8988T (cell line): ENCODE measurements around the gene SMYD3.

ENCODE experiments used
- DNase-seq: peaks from one replicate; pipeline ENCODE4 v3.0.0; 2011

Gene SMYD3

DNA sequence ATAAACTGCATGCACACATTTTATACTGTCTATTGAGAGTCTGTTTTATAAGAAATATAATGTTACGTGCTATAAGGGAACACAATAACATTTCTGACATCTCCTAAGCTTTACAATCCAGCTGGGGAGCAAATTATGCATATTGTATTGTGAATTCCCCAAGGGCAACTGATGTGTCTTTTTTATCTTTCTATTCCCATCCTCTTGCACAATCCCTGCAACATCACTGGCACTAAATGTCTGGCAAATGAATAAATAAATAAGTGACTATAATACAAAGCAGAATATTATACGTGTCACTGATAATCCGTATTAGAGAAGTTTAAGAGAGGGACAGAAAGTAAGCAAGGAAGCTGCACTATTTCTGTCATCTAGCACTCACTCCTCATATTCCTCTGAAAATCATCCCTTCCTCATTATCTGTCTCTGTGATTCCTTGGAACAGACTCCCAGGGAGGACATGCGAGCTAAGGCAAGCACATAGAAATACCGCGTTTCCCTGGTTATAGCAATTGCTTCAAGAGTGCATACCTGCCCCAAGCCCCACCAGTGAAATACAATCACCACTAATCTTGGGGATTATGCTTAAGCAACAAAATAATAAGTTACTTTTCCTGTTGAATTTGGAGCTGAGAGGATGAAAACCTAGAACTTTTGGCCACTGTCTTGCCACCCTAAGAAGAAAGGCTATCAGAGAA, 205.4 kb downstream of the SMYD3 start:
- DNase-seq, result no peak

GRCh38 chr1:246300626-246301549, 206.2 kb downstream of the SMYD3 start:
- no peak for DNase-seq

DNA sequence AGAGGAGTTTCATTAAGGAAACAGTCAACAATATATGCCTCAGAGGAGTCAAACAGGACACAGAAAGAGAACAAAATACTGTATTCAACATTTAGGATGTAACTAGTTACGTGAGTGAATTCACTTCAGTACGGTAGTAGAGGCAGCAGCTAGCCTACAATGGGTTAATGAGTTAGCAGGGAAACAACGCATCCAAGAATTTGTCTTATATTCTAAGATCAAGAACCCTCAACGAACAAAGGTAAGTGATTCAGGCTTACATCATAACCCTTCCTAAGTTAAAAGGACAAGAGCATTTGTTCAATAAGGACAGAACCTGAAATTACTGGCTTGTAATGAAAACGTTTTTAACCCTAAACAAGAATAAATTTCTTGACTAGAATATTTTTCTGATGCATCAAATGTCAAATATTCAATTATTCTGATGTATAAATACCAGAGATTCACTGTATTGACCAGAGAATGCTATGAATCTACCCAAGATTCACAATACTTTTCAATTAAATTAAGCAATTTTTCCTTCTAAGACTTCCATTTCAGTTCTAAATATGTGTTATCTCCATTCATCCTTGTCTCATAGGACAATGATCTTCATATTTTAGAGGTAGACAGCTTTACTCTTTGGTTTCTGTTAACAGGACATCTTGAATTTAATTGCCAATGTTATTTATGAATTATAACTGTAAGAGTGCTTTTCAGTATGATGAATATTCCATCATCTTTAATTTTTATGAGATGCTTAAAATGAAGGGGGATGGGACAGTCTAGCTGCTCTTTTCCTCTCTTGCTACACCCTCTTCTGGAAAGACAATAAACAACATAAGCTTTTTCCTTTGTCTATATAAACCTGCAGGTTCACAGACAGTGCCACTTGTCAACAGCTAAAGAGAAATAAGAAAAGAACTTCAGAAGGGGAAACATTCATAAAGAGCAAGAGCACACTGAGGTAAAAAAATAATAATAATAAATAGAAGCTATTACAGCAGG, 209.5 kb downstream of the SMYD3 start:
- DNase-seq, result no peak

DNA sequence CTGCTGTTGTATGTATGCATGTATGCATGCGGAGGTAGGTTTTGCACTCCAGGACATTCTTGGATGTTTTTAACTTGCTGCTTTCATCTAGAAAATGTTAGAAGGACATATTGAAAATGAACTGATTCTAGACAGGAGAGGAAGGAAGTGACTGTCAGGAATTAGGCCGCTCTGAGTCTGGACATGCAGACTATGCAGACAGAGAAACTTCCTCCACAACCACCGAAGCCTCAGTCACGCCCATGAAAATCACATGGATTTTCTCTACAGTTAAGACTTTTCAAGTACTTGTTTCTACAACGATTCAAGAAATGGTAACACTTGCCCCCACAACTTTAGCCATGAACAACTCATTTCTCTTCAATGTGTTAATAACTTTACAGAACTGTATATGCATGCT, 211.1 kb downstream of the SMYD3 start:
- no peak for DNase-seq

GRCh38 chr1:246295340-246295739, 211.7 kb downstream of the SMYD3 start:
- no peak for DNase-seq

- DNase-seq, result no peak
Measured at GRCh38 chr1:246294263-246294662, 212.8 kb downstream of the SMYD3 start.

- no peak for DNase-seq
Measured at GRCh38 chr1:246293366-246294121, 213.5 kb downstream of the SMYD3 start.

DNA sequence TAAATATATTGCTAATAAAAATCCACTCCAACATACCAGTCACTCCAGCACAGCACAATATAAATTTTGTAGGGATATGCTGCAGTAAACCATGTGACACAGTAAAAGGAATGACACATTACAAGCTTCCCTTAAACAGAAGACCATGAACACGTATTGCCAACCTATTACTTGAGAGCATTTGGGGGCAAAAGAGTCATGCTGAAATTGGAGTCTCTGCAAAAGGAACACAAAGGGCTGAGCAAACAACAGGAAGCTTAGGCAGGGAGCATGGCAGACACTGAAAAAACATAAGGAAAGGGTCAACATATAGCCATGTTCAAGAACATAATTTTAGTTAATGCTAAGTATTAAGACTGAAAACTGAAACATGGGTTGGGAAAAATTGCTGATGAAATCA, 214.5 kb downstream of the SMYD3 start:
- DNase-seq, result no peak

DNA sequence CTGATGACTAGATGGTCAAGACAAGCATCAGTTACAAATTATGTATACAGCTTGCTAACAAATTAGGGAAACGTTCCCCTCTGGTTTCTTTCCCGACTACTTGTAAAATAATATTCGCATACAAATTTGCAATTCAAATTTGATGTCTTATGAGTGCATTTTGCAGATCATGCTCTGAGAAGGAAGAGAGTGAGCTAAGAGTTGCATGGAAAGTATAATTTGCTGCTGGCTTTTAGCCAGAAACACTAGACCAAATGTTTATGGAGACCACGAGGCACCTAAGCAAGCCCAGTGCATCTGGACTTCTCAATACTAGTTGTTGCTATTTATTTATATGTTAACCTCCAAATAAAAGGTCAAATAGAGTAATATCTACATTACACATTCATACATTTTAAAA, 216.0 kb downstream of the SMYD3 start:
- DNase-seq, result no peak

- no peak for DNase-seq
Measured at GRCh38 chr1:246283771-246284410, 223.2 kb downstream of the SMYD3 start.

DNA sequence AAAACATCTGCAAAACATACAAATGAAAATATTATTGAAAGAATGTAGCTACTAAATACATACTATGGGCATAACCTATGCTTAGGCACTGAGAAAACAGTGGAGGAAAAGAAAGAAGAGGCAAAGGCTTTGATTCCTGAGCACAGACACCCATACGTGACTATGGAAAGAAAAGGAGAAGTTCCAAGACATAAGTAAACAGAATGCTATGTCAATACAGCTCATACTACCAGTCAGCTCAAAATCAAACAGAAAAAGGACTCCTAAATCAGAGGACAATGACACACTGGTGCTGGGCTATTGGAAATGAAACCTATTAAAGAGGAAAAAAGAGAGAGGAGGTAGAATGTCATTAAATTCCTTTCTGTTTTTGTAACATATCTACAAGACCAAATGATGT, 225.4 kb downstream of the SMYD3 start:
- no peak for DNase-seq

- no peak for DNase-seq
Measured at GRCh38 chr1:246281195-246281594, 225.9 kb downstream of the SMYD3 start.

GRCh38 chr1:246280551-246280950, 226.5 kb downstream of the SMYD3 start:
- no peak for DNase-seq

- no peak for DNase-seq
Measured at GRCh38 chr1:246279402-246279801, 227.7 kb downstream of the SMYD3 start.

GRCh38 chr1:246278371-246278770, 228.7 kb downstream of the SMYD3 start:
- DNase-seq, result no peak

- no peak for DNase-seq
Measured at GRCh38 chr1:246275036-246275435, 232.0 kb downstream of the SMYD3 start.

GRCh38 chr1:246274186-246274585, 232.9 kb downstream of the SMYD3 start:
- DNase-seq, result no peak

GRCh38 chr1:246271516-246271915, 235.6 kb downstream of the SMYD3 start:
- no peak for DNase-seq

DNA sequence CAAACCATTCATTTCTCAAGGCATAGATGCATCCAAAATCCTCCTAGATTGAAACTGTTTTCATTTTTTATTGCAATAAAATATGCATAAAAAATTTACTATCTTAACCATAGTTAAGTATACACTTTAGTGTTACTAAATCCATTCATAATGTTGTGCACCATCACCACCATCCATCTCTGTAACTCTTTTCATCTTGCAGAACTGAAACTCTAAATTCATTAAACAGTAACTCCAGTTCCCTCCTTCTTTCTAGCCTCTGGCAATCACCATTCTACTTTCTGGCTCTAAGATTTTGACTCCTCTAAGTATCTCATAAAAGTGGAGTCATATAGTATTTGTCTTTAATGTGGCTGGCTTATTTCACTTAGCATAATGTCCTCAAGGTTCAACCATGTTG, 236.8 kb downstream of the SMYD3 start:
- DNase-seq, result no peak

GRCh38 chr1:246269466-246269865, 237.6 kb downstream of the SMYD3 start:
- DNase-seq, result no peak

- DNase-seq, result no peak
Measured at GRCh38 chr1:246267896-246268295, 239.2 kb downstream of the SMYD3 start.

DNA sequence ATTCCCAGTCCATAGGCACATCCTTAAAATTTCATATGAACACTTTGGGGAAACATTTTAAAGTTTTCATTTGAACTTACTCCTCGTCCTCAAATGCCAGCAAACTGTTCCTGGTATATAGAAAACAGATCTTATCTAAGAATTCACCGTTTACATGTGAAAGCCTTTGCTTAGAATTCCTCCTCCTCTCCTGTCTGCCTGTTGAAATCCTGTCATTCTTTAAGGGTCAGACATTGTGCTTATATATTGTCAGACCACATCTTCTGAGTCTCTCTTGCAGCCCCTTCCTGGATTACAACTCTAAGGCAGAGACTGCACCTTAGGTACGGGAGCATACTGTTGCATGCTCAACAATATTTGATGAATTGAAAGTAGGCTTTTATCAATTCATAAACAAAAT, 239.7 kb downstream of the SMYD3 start:
- DNase-seq, result no peak
